GM18868 (cell line): ENCODE data around the gene ARHGAP1.

Experiments used
- ATAC-seq: cut with Tn5 transposase; IDR thresholded peaks from one replicate; pipeline ENCODE4 v1.9.1; 2021; ENCODE audit warnings: mild to moderate bottlenecking, moderate library complexity; ENCODE audit not compliant: unreplicated experiment

ARHGAP1 gene

GRCh38 chr11:46695345-46696211, 4.8 kb downstream of the ARHGAP1 start:
- no peak for ATAC-seq

GRCh38 chr11:46694607-46695006, 5.8 kb downstream of the ARHGAP1 start:
- no peak for ATAC-seq

GRCh38 chr11:46694072-46694471, 6.3 kb downstream of the ARHGAP1 start:
- no peak for ATAC-seq

- ATAC-seq = no peak
Observed at GRCh38 chr11:46693597-46694012, 6.8 kb downstream of the ARHGAP1 start.

- ATAC-seq = no peak
Observed at GRCh38 chr11:46692450-46692849, 8.0 kb downstream of the ARHGAP1 start.

- no peak for ATAC-seq
Observed at GRCh38 chr11:46690702-46691101, 9.7 kb downstream of the ARHGAP1 start.

- ATAC-seq = no peak
Observed at GRCh38 chr11:46686886-46687795, 13.3 kb downstream of the ARHGAP1 start.

GRCh38 chr11:46684367-46684766, 16.1 kb downstream of the ARHGAP1 start:
- no peak for ATAC-seq

- no peak for ATAC-seq
Observed at GRCh38 chr11:46682773-46683752, 17.4 kb downstream of the ARHGAP1 start.

- ATAC-seq = no peak
Observed at GRCh38 chr11:46681814-46682213, 18.6 kb downstream of the ARHGAP1 start.

GRCh38 chr11:46680815-46681214, 19.6 kb downstream of the ARHGAP1 start:
- no peak for ATAC-seq

GRCh38 chr11:46680164-46680760, 20.2 kb downstream of the ARHGAP1 start:
- no peak for ATAC-seq

- ATAC-seq = no peak
Observed at GRCh38 chr11:46679241-46680163, 20.9 kb downstream of the ARHGAP1 start.

GRCh38 chr11:46678741-46679130, 21.7 kb downstream of the ARHGAP1 start:
- ATAC-seq = no peak

- no peak for ATAC-seq
Observed at GRCh38 chr11:46677991-46678740, 22.3 kb downstream of the ARHGAP1 start.

GRCh38 chr11:46677169-46677568, 23.2 kb downstream of the ARHGAP1 start:
- no peak for ATAC-seq

- no peak for ATAC-seq
Observed at GRCh38 chr11:46676436-46677158, 23.8 kb downstream of the ARHGAP1 start.

- ATAC-seq = no peak
Observed at GRCh38 chr11:46675949-46676348, 24.5 kb downstream of the ARHGAP1 start.
